Lower leg skin (tissue), 4 donors: ENCODE results near the gene CCDC127. TPM values are rescaled to one million over a fixed set of nuclear protein-coding genes. Genes with fewer than 3 reads are reported as not detected.
"Not testable (repeated sequence)": the region's sequence is repeated elsewhere in the genome, so short reads cannot be mapped to it uniquely, and the experiment has no call there.

ENCODE experiments used
- DNase-seq, 2 donors: peaks; one replicate each; pipeline ENCODE4 v3.0.0-alpha.2; 2019; ENCODE audit warnings: low spot score in 2 of 2
- H3K4me3 ChIP-seq: fragments of 200-600 bp; sonication (generic); 2 replicates; pipeline ENCODE4 v1.5.1; 2017; ENCODE audit warnings: mild to moderate bottlenecking, low read depth; ENCODE audit not compliant: poor library complexity, severe bottlenecking
- CTCF ChIP-seq, 3 donors: fragments of 450-650 bp; IDR thresholded peaks; one replicate each; pipeline ENCODE4 v1.5.1; 2016; ENCODE audit warnings: antibody characterized with exemption in 3 of 3, mild to moderate bottlenecking in 3 of 3, moderate library complexity in 2 of 3
- POLR2A ChIP-seq, 2 donors: fragments of 450-650 bp; IDR thresholded peaks; one replicate each; pipeline ENCODE4 v1.6.1; 2016 to 2017; ENCODE audit warnings: antibody characterized with exemption in 2 of 2, mild to moderate bottlenecking in 1 of 2, moderate library complexity in 1 of 2
- WGBS, 2 donors: methylation state at CpG; one replicate each; pipeline ENCODE4 v1.1.5; 2018; 5-methylcytosine and 5-hydroxymethylcytosine counted together
- intact Hi-C: fragments of 100-400 bp; cut with DNase I; formaldehyde crosslinking; loops from one replicate; pipeline ENCODE4 v1.15.0; 2023; ENCODE audit warnings: low total_unique reads
- total RNA-seq, 4 donors: library from RNA; depleted of rRNA; stranded (reverse); fragments of >200 nt; gene quantifications; one replicate each; pipeline ENCODE4 v1.1.0, GENCODE V29; 2016

Gene CCDC127
- total RNA-seq: 1 to 10 TPM; 3.0 to 6.2 (median 4.6) TPM

DNA sequence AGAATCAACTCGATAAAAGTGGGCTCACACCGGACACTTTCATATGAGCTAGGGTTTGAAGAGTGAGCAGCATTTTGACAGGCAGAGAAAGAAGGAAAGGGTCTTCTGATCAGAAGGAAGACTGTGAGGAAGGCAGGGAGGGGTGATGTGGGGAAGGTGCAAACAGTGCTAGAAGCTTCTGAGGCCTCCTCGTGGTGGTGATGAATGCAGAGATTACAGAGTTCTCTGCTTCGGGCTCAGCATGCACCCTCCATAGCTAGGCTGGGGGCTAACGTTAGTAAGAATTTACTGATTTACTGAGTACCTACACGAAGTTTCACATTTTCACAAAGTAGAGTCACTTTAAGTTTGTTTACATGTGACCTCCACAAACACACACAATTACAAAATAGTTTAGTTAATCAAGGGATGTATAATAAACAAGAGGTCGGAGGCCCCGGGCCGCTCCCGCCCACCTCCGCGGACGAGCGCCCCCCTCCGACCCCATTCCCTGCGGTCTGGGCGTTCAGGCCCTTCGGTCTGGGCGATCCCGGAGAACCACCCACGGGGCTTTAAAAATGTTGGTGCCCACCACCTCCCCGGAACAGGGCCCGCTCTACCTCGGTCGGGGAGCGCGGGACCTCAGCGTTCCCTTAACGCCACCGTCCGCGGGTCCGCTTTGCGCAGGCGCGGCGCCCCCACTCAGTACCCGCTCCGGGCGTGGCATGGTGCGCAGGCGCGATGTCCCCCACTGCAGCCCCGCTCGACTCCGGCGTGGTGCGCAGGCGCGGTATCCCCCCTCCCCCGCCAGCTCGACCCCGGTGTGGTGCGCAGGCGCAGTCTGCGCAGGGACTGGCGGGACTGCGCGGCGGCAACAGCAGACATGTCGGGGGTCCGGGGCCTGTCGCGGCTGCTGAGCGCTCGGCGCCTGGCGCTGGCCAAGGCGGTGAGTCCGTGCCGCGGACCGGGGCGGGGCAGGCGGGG lies at the start of gene CCDC127, which contains the start of gene SDHA:
TSS of gene CCDC127 (minus strand) at position 660 of the 963 bp plus-strand sequence. CDS start 1,304 bp downstream, outside the sequence.
TSS of gene SDHA (plus strand) at position 827 of the 963 bp plus-strand sequence. CDS start at position 863, 36 bp downstream.
- peak within 1 kb of the TSS; percentile 99 for H3K4me3 ChIP-seq
- WGBS, 2 donors: 1% methylated on average over 37 to 53 of the region's 75 CpGs
- peak in 1 of 2 donors; percentile 59 for TF ChIP-seq POLR2A (IDR thresholded peaks at IDR 0.05)
- DNase-seq: peak; percentile 94 to 99
- intact Hi-C loops: not testable (repeated sequence)

DNA sequence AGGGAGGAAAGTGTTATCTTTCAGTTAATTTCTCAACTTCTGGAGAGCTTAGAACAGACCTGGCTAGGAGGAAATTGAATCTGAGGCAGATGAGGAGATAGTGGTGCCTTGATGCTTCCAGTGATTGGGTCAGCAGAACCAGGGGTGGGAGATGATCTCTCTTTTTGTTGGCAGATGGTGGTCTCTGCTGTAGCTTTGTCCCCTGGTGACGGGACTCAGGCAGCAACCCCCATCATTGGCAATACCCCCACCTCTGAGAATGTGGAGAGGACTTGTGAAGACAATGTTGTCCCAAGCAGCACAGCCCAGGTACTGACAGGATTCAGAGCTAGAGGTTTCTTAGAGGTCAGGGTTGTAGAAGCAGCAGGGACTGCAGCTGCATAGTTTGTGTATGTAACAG lies 49.8 kb upstream of the CCDC127 start:
- intact Hi-C loops: no loop called here
- no peak for DNase-seq
- WGBS, 2 donors: 69 to 89% methylated on average over 1 of the region's 1 CpG
- no peak overlapping the region for H3K4me3 ChIP-seq
- TF ChIP-seq POLR2A (IDR thresholded peaks at IDR 0.05) (no peak), CTCF (IDR thresholded peaks at IDR 0.05) (no peak)

- DNase-seq, intact Hi-C loops, H3K4me3 ChIP-seq: not testable (repeated sequence)
- whole genome bisulfite sequencing, 2 donors: 95% methylated on average over 19 of the region's 19 CpGs
Observed at GRCh38 chr5:266311-267026, 48.5 kb upstream of the CCDC127 start.

DNA sequence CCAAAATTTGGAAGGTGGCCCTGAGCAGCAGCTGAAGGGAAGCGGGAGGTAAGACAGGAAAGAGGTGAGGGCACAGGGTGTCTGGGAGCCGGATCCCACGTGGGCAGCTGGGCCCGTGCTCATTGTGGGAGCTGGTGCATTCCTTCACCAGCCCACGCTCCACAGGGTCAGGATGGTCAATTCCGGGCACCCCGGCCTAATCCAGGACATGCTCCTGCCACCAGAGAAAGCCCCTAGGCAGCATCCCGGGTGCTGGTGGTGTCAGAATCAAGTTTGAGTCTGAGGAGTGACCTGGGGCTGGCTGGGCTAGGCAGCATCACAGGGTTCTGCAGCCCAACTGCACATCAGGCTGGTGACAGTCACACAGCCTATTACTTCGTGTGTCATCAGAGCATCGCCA lies 46.4 kb upstream of the CCDC127 start:
- no peak for TF ChIP-seq CTCF (IDR thresholded peaks at IDR 0.05)
- no peak for TF ChIP-seq POLR2A (IDR thresholded peaks at IDR 0.05)
- intact Hi-C loops: no loop called here
- 87 to 94% methylated on average over 8 to 10 of the region's 10 CpGs for WGBS, 2 donors
- no peak overlapping the region for H3K4me3 ChIP-seq
- DNase-seq: peak in 1 of 2 donors; percentile 80

- H3K4me3 ChIP-seq, intact Hi-C loops: not testable (repeated sequence)
- peak in 1 of 2 donors; percentile 31 for DNase-seq
- 78 to 86% methylated on average over 9 of the region's 9 CpGs for WGBS, 2 donors
Observed at GRCh38 chr5:263275-263974, 45.5 kb upstream of the CCDC127 start.

DNA sequence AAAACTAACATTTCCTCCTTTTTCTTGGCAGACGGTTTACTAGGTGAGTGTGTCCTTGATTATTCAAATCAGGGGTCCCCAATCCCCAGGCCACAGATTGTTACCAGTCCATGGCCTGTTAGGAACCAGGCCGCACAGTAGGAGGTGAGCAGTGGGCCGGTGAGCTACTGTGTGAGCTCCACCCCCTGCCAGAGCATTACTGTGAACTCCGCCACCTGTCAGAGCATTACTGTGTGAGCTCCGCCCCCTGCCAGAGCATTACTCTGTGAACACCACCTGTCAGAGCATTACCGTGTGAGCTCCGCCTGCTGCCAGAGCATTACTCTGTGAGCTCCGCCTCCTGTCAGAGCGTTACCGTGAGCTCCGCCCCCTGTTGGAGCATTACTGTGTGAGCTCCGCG lies 39.2 kb upstream of the CCDC127 start:
- WGBS, 2 donors: 94 to 97% methylated on average over 12 to 13 of the region's 13 CpGs
- DNase-seq: peak in 1 of 2 donors; percentile 36
- no peak for TF ChIP-seq POLR2A (IDR thresholded peaks at IDR 0.05)
- no peak for TF ChIP-seq CTCF (IDR thresholded peaks at IDR 0.05)
- no peak overlapping the region for H3K4me3 ChIP-seq
- intact Hi-C loops: no loop called here

DNA sequence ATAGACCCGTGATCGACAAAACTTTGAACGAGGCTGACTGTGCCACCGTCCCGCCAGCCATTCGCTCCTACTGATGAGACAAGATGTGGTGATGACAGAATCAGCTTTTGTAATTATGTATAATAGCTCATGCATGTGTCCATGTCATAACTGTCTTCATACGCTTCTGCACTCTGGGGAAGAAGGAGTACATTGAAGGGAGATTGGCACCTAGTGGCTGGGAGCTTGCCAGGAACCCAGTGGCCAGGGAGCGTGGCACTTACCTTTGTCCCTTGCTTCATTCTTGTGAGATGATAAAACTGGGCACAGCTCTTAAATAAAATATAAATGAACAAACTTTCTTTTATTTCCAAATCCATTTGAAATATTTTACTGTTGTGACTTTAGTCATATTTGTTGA lies 38.4 kb upstream of the CCDC127 start:
- 94% methylated on average over 8 of the region's 8 CpGs for WGBS, 2 donors
- peak in 1 of 2 donors; percentile 26 for DNase-seq
- intact Hi-C loops, H3K4me3 ChIP-seq: not testable (repeated sequence)

GRCh38 chr5:255116-255515 lies 37.2 kb upstream of the CCDC127 start:
- intact Hi-C loops, H3K4me3 ChIP-seq, DNase-seq: not testable (repeated sequence)
- 95 to 97% methylated on average over 7 of the region's 7 CpGs for WGBS, 2 donors

- intact Hi-C loops, H3K4me3 ChIP-seq: not testable (repeated sequence)
- DNase-seq: peak in 1 of 2 donors; percentile 28
- 94% methylated on average over 14 to 15 of the region's 15 CpGs for WGBS, 2 donors
Observed at GRCh38 chr5:254322-254721, 36.4 kb upstream of the CCDC127 start.
